A549 treated with CORT108297 at 1 μM for 4 hours (cell line): Measurements from ENCODE around the gene HERPUD2. TPM values are rescaled to one million over a fixed set of nuclear protein-coding genes. Genes with fewer than 3 reads are reported as not detected.

Source experiments
- total RNA-seq: library from RNA; stranded (reverse); fragments of 200-300 nt; extraction: Qiagen RNA extraction; gene quantifications from 5 replicates; pipeline ENCODE4 v1.2.3, GENCODE V29; 2022

The HERPUD2 gene, protein sequence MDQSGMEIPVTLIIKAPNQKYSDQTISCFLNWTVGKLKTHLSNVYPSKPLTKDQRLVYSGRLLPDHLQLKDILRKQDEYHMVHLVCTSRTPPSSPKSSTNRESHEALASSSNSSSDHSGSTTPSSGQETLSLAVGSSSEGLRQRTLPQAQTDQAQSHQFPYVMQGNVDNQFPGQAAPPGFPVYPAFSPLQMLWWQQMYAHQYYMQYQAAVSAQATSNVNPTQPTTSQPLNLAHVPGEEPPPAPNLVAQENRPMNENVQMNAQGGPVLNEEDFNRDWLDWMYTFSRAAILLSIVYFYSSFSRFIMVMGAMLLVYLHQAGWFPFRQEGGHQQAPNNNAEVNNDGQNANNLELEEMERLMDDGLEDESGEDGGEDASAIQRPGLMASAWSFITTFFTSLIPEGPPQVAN
- total RNA-seq, result 15.9 to 22.3 TPM (median 19.6 TPM) in 5 replicates

DNA sequence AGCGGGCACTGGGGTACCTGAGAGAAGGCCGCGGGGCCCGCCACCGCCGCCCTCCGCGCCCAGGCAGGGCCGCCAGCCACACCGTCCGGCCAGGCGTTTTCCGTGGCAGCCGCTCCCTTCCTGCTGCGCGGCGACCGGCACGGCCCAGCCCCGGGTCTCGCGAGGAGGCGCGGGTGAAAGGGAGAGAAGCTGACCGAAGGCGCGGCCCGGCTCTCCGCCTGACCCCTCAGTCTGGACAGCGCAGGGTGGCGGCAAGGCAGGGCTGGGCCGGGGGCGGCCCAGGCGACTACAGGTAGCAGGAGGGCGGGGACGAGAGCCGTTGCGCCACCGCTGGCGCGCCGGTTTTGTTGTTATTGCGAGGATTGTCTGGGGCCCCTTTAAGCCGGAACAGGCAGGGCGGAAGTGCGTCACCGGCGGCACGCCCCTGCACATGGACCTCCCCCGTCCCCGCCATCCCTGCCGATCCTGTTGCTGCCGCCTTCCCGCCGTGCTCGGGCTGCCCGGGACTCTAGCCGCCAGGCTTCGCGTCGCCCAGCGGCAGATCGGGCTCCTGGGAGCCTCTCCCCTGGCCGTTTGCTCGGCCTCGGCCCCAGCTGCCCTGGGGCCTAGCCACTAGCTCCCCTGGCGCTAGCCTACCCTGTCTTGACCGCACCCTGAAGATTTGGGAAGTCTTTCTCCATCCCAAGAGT is at the start of gene HERPUD2:
Gene HERPUD2 (minus strand): TSS at position 352 of the 689 bp plus-strand sequence. CDS start 805 bp downstream, outside the sequence.

Other genes with a start within 250 kb of the HERPUD2 start
- 183 to 275 TPM (median 209 TPM) in 5 replicates for gene SEPTIN7, start 105.9 kb upstream of the HERPUD2 start, total RNA-seq